HepG2 (cell line): ENCODE results near the gene CITED2. TPM values are rescaled to one million over a fixed set of nuclear protein-coding genes. Genes with fewer than 3 reads are reported as not detected.

Experiments used
- EHMT2 ChIP-seq: fragments of 200-600 bp; sonication (generic); IDR thresholded peaks from 2 replicates; pipeline ENCODE4 v1.7.0; 2017; ENCODE audit warnings: antibody characterized with exemption, low read depth, low read length, borderline replicate concordance
- GFI1 ChIP-seq: sonication (generic); formaldehyde crosslinking; IDR thresholded peaks from 2 replicates; pipeline ENCODE4 v1.5.0; 2020; ENCODE audit warnings: missing genetic modification reagents, mild to moderate bottlenecking, borderline replicate concordance
- HNRNPK ChIP-seq: fragments of 200-400 bp; formaldehyde crosslinking; IDR thresholded peaks from 2 replicates; pipeline ENCODE4 v1.6.1; 2018; ENCODE audit warnings: low read length, low read depth, moderate library complexity, mild to moderate bottlenecking; ENCODE audit not compliant: poor library complexity, severe bottlenecking
- KDM3A ChIP-seq: IDR thresholded peaks from 2 replicates; pipeline ENCODE4 v1.6.1; 2018; ENCODE audit warnings: low read depth, missing compliant biosample characterization
- KLF12 ChIP-seq: sonication (generic); formaldehyde crosslinking; IDR thresholded peaks from 2 replicates; pipeline ENCODE4 v1.4.0; 2020; ENCODE audit warnings: missing genetic modification reagents, borderline replicate concordance
- MZF1 ChIP-seq: sonication (generic); formaldehyde crosslinking; IDR thresholded peaks from 2 replicates; pipeline ENCODE4 v1.8.1; 2023; ENCODE audit warnings: mild to moderate bottlenecking, missing genetic modification reagents, borderline replicate concordance
- PBX2 ChIP-seq: IDR thresholded peaks from 2 replicates; pipeline ENCODE4 v1.6.1; 2016; ENCODE audit warnings: control low read depth
- REXO4 ChIP-seq: sonication (generic); formaldehyde crosslinking; IDR thresholded peaks from 2 replicates; pipeline ENCODE4 v1.8.0; 2022; ENCODE audit warnings: missing genetic modification reagents, mild to moderate bottlenecking, borderline replicate concordance
- SMYD3 ChIP-seq: sonication (generic); formaldehyde crosslinking; IDR thresholded peaks from 2 replicates; pipeline ENCODE4 v1.8.1; 2023; ENCODE audit warnings: mild to moderate bottlenecking, missing genetic modification reagents
- ZNF619 ChIP-seq: sonication (generic); formaldehyde crosslinking; IDR thresholded peaks from 2 replicates; pipeline ENCODE4 v1.4.0; 2020; ENCODE audit warnings: mild to moderate bottlenecking, missing genetic modification reagents
- ZNF646 ChIP-seq: sonication (generic); formaldehyde crosslinking; IDR thresholded peaks from 2 replicates; pipeline ENCODE4 v1.9.0; 2021; ENCODE audit warnings: mild to moderate bottlenecking, missing genetic modification reagents
- ZNF724P ChIP-seq: sonication (generic); formaldehyde crosslinking; IDR thresholded peaks from 2 replicates; pipeline ENCODE4 v1.8.0; 2022; ENCODE audit warnings: missing genetic modification reagents, borderline replicate concordance
- ZNF850 ChIP-seq: sonication (generic); formaldehyde crosslinking; conservative IDR thresholded peaks from 2 replicates; pipeline ENCODE4 v1.9.0; 2021; ENCODE audit warnings: mild to moderate bottlenecking, missing genetic modification reagents
- ZSCAN9 ChIP-seq: IDR thresholded peaks from 2 replicates; pipeline ENCODE4 v1.6.1; 2016; ENCODE audit warnings: borderline replicate concordance
- polyA plus RNA-seq, 8 experiments: library from polyadenylated mRNA; depleted of rRNA in 3 of 8; stranded (reverse) in 7 of 8; unstranded in 1 of 8; fragments of >200 nt; fragmentation: Illumina TruSeq in 4 of 8; extraction: Trizol in 4 of 8; gene quantifications; 2 replicates each; pipeline versions ENCODE4 v1.2.1 to v1.2.3, GENCODE V29; 2011 to 2016; ENCODE audit warnings: low read depth in 4 of 8, missing spikeins in 1 of 8, mixed read lengths in 1 of 8; ENCODE audit not compliant: insufficient read depth in 1 of 8
- total RNA-seq, 5 experiments: library from RNA; depleted of rRNA; stranded (reverse); fragments of >200 nt; fragmentation: Illumina TruSeq; extraction: Trizol; gene quantifications; 2 replicates each; pipeline ENCODE4 v1.2.3, GENCODE V29; 2016; ENCODE audit warnings: low read depth in 1 of 5
- TF ChIP-seq, protein P1 (sequence below): sonication (generic); formaldehyde crosslinking; IDR thresholded peaks from 2 replicates; pipeline ENCODE4 v1.4.0; 2020; ENCODE audit warnings: mild to moderate bottlenecking, missing genetic modification reagents
- TF ChIP-seq, protein P2 (sequence below): sonication (generic); formaldehyde crosslinking; IDR thresholded peaks from 2 replicates; pipeline ENCODE4 v1.4.0; 2020; ENCODE audit warnings: mild to moderate bottlenecking, missing genetic modification reagents
- TF ChIP-seq, protein P3 (sequence below): fragments of 450-650 bp; IDR thresholded peaks from 2 replicates; pipeline ENCODE4 v1.6.1; 2017

The CITED2 gene
- total and polyA plus RNA-seq, 2 of the 13 experiments (the other 11 are each of a cell fraction or from before 2014, with no cell fraction given): 17.6 to 57.2 TPM

GRCh38 chr6:139375226-139376016 lies 973 bp upstream of the CITED2 start (continued):
- TF ChIP-seq, protein P1, sequence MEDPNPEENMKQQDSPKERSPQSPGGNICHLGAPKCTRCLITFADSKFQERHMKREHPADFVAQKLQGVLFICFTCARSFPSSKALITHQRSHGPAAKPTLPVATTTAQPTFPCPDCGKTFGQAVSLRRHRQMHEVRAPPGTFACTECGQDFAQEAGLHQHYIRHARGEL (CRISPR knock-in tag): peak; percentile 40; the same call in 1 of the 2 replicates
- TF ChIP-seq KDM3A (CRISPR knock-in tag) (peak; percentile 92), GFI1 (CRISPR knock-in tag) (peak; percentile 82; the same call in 1 of the 2 replicates), REXO4 (CRISPR knock-in tag) (no peak), ZNF724P (CRISPR knock-in tag) (no peak), ZNF850 (peak; percentile 87; the same call in 1 of the 2 replicates), SMYD3 (CRISPR knock-in tag) (peak; percentile 35; the same call in 1 of the 2 replicates), PBX2 (CRISPR knock-in tag) (no peak), HNRNPK (no peak), ZNF619 (peak; percentile 45; the same call in 1 of the 2 replicates), MZF1 (CRISPR knock-in tag) (no peak), EHMT2 (no peak), ZSCAN9 (CRISPR knock-in tag) (peak; percentile 87; the same call in 1 of the 2 replicates), ZNF646 (CRISPR knock-in tag) (no peak; the same call in 1 of the 2 replicates), KLF12 (CRISPR knock-in tag) (no peak)
- TF ChIP-seq, protein P2, sequence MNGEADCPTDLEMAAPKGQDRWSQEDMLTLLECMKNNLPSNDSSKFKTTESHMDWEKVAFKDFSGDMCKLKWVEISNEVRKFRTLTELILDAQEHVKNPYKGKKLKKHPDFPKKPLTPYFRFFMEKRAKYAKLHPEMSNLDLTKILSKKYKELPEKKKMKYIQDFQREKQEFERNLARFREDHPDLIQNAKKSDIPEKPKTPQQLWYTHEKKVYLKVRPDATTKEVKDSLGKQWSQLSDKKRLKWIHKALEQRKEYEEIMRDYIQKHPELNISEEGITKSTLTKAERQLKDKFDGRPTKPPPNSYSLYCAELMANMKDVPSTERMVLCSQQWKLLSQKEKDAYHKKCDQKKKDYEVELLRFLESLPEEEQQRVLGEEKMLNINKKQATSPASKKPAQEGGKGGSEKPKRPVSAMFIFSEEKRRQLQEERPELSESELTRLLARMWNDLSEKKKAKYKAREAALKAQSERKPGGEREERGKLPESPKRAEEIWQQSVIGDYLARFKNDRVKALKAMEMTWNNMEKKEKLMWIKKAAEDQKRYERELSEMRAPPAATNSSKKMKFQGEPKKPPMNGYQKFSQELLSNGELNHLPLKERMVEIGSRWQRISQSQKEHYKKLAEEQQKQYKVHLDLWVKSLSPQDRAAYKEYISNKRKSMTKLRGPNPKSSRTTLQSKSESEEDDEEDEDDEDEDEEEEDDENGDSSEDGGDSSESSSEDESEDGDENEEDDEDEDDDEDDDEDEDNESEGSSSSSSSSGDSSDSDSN (CRISPR knock-in tag): peak; percentile 82
- TF ChIP-seq, protein P3, sequence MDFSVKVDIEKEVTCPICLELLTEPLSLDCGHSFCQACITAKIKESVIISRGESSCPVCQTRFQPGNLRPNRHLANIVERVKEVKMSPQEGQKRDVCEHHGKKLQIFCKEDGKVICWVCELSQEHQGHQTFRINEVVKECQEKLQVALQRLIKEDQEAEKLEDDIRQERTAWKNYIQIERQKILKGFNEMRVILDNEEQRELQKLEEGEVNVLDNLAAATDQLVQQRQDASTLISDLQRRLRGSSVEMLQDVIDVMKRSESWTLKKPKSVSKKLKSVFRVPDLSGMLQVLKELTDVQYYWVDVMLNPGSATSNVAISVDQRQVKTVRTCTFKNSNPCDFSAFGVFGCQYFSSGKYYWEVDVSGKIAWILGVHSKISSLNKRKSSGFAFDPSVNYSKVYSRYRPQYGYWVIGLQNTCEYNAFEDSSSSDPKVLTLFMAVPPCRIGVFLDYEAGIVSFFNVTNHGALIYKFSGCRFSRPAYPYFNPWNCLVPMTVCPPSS: no peak
